ENCODE measurements around the gene LILRB5. TPM values are rescaled to one million over a fixed set of nuclear protein-coding genes. Genes with fewer than 3 reads are reported as not detected.
A peak's percentile ranks its signal among the peaks of the same experiment; 100 is the strongest.

The LILRB5 gene
- total and polyA plus RNA-seq, 2 of the 4 experiments (the other 2 are of a cell fraction) = not detected

- no peak overlapping the region for H2BK120ac ChIP-seq (ENCODE audit: low read depth, low read length)
- H3K23ac ChIP-seq (ENCODE audit: low read depth, low read length) = no peak overlapping the region
- H2AK9ac ChIP-seq (replicated peaks; ENCODE audit: low read depth, low read length, poor library complexity) = no peak overlapping the region
- H3K4me1 ChIP-seq (ENCODE audit: control insufficient read depth, insufficient read depth, low read length) = no peaks in the 10 kb centered on the region
- H2BK20ac ChIP-seq (ENCODE audit: low read depth, low read length) = no peak overlapping the region
- H3K27ac ChIP-seq (ENCODE audit: insufficient read depth, low read length) = no peak overlapping the region
- H3K9ac ChIP-seq (ENCODE audit: low read depth, low read length) = no peak overlapping the region
- ChIA-PET CTCF (interaction anchor here (0.5 kb wide), 1 partner anchor 56 kb away, joined by 3 read pairs; no protein-coding TSS in a partner anchor), POLR2A (ENCODE audit: unreplicated experiment) (no interaction called here)
- in situ Hi-C loops (cut with MboI; ENCODE audit: low sequenced_read_pairs) (no loop called here), dilution Hi-C loops (cut with HindIII; ENCODE audit: low sequenced_read_pairs, unreplicated experiment) (no loop called here), intact Hi-C loops (cut with micrococcal nuclease) (no loop called here)
- no peak overlapping the region for H2AK5ac ChIP-seq (ENCODE audit: low read depth, low read length)
- TF ChIP-seq MAFK (IDR thresholded peaks at IDR 0.05; ENCODE audit: low read depth, low read length) (no peak), CTCF (conservative IDR thresholded peaks at IDR 0.05; ENCODE audit: low read depth, low read length) (no peak), MXI1 (IDR thresholded peaks at IDR 0.05; ENCODE audit: borderline replicate concordance, low read depth, low read length) (no peak), SMC3 (IDR thresholded peaks at IDR 0.05; ENCODE audit: low read depth, low read length) (no peak), RFX5 (IDR thresholded peaks at IDR 0.05; ENCODE audit: low read depth, low read length) (no peak), RCOR1 (IDR thresholded peaks at IDR 0.05; ENCODE audit: insufficient replicate concordance, low read length) (no peak), BHLHE40 (IDR thresholded peaks at IDR 0.05; ENCODE audit: low read depth, low read length) (no peak), ELK1 (IDR thresholded peaks at IDR 0.05; ENCODE audit: borderline replicate concordance, low read depth, low read length) (no peak), USF2 (IDR thresholded peaks at IDR 0.05; ENCODE audit: low read depth, low read length) (no peak), NFE2L2 (IDR thresholded peaks at IDR 0.05; ENCODE audit: low read depth, low read length) (no peak), CHD1 (IDR thresholded peaks at IDR 0.05; ENCODE audit: low read depth, low read length) (no peak), MAZ (IDR thresholded peaks at IDR 0.05; ENCODE audit: borderline replicate concordance, low read depth, low read length) (no peak), RAD21 (IDR thresholded peaks at IDR 0.05; ENCODE audit: low read length) (no peak), POLR2A (IDR thresholded peaks at IDR 0.05; ENCODE audit: low read depth, low read length) (no peak), CEBPB (IDR thresholded peaks at IDR 0.05; ENCODE audit: low read depth, low read length) (no peak)
- no peak overlapping the region for H2BK5ac ChIP-seq (ENCODE audit: low read depth, low read length, poor library complexity, severe bottlenecking)
- H4K5ac ChIP-seq (ENCODE audit: low read depth, low read length) = no peak overlapping the region
- no peaks in the 10 kb centered on the region for H3K9me3 ChIP-seq (ENCODE audit: control insufficient read depth, insufficient read depth, low read length)
- no peak overlapping the region for H4K91ac ChIP-seq (ENCODE audit: insufficient read depth, low read depth, low read length)
- ATAC-seq (ENCODE audit: low read depth) (peak; percentile 37), DNase-seq (peak; percentile 52)
- no peak overlapping the region for H3K4ac ChIP-seq (ENCODE audit: low read depth, low read length)
- H3K27me3 ChIP-seq (ENCODE audit: control insufficient read depth, insufficient read depth, low read length) = no peaks in the 10 kb centered on the region
- H2BK15ac ChIP-seq (ENCODE audit: low read depth, low read length) = no peak overlapping the region
- H3K79me1 ChIP-seq (ENCODE audit: low read depth in 1 of 2, low read length in 2 of 2) = no peaks in the 10 kb centered on the region
- H4K8ac ChIP-seq (ENCODE audit: low read depth in 2 of 2, low read length in 2 of 2) = no peak overlapping the region
- H3K4me2 ChIP-seq (ENCODE audit: low read depth, low read length) = no peak overlapping the region
- H3K18ac ChIP-seq (ENCODE audit: low read depth, low read length) = no peak overlapping the region
- H2AFZ ChIP-seq (replicated peaks; ENCODE audit: low read length, poor library complexity) = no peak overlapping the region
- no peak overlapping the region for H3K4me3 ChIP-seq (ENCODE audit: insufficient read depth, low read depth, low read length)
- no peaks in the 10 kb centered on the region for H3K36me3 ChIP-seq (ENCODE audit: control insufficient read depth, insufficient read depth, low read length)
- no peak overlapping the region for H3K56ac ChIP-seq (ENCODE audit: extremely low read depth, insufficient read depth, low read length)
- no TSS peak for BruUV-seq (replicated peaks)
- no peaks in the 10 kb centered on the region for H3K9me1 ChIP-seq (ENCODE audit: insufficient read depth, low read length)
- no peaks in the 10 kb centered on the region for H4K20me1 ChIP-seq (ENCODE audit: insufficient read depth, low read length)
- WGBS, 2 experiments (ENCODE audit: extremely low coverage in 2 of 2, insufficient read length in 1 of 2) = no CpG with 5 or more reads among the region's 4 CpGs
- no peak overlapping the region for H3K14ac ChIP-seq (replicated peaks; ENCODE audit: low read depth, low read length)
These were observed 30.4 kb upstream of the LILRB5 start for GRCh38 chr19:54287456-54287855.
